Left lobe of liver (tissue), 2 donors: ENCODE measurements around the gene FILIP1. TPM values are rescaled to one million over a fixed set of nuclear protein-coding genes. Genes with fewer than 3 reads are reported as not detected.

ENCODE experiments used
- ATAC-seq: fragments of 200-7000 bp; cut with Tn5 transposase; one replicate; pipeline ENCODE4 v1.9.1; 2020; ENCODE audit warnings: mild to moderate bottlenecking, moderate library complexity
- DNase-seq: peaks from one replicate; pipeline ENCODE4 v3.0.0-alpha.2; 2020; ENCODE audit warnings: low spot score
- total RNA-seq: library from RNA; stranded (reverse); gene quantifications from one replicate; pipeline ENCODE4 v1.2.1, GENCODE V29; 2021
- donor health status: DM: no; HTN: no; CAD: no; lungs with moderate emphysema.
- donor health status: DM: no; HTN: yes; CAD: no.

FILIP1 gene
- total RNA-seq, 1 donor from 2014 or later, result 1.1 TPM

- DNase-seq (no peak), ATAC-seq (no peak)
Observed at GRCh38 chr6:75278474-75279077, 215.0 kb downstream of the FILIP1 start.

- no peak for DNase-seq
- no peak for ATAC-seq
Observed at GRCh38 chr6:75275067-75275466, 218.5 kb downstream of the FILIP1 start.

- DNase-seq, result no peak
- ATAC-seq, result no peak
Observed at GRCh38 chr6:75273009-75273408, 220.6 kb downstream of the FILIP1 start.

GRCh38 chr6:75272145-75272840 is 221.3 kb downstream of the FILIP1 start:
- DNase-seq (no peak), ATAC-seq (no peak)

- DNase-seq, result no peak
- ATAC-seq, result no peak
Observed at GRCh38 chr6:75268988-75269354, 224.6 kb downstream of the FILIP1 start.

GRCh38 chr6:75268121-75268987 is 225.2 kb downstream of the FILIP1 start:
- no peak for ATAC-seq

GRCh38 chr6:75267461-75267860 is 226.1 kb downstream of the FILIP1 start:
- ATAC-seq, result no peak
- no peak for DNase-seq

More at GRCh38 chr6:75268121-75268987, 225.2 kb downstream of the FILIP1 start:
- DNase-seq, result no peak

- DNase-seq (no peak), ATAC-seq (peak; percentile 83)
Observed at GRCh38 chr6:75266716-75267291, 226.8 kb downstream of the FILIP1 start.

- ATAC-seq (no peak), DNase-seq (no peak)
Observed at GRCh38 chr6:75263401-75263750, 230.2 kb downstream of the FILIP1 start.

- ATAC-seq, result no peak
- DNase-seq, result no peak
Observed at GRCh38 chr6:75262716-75263400, 230.7 kb downstream of the FILIP1 start.

- no peak for DNase-seq
- ATAC-seq, result no peak
Observed at GRCh38 chr6:75261299-75261698, 232.3 kb downstream of the FILIP1 start.

- DNase-seq, result no peak
- no peak for ATAC-seq
Observed at GRCh38 chr6:75257343-75258087, 236.1 kb downstream of the FILIP1 start.

GRCh38 chr6:75250552-75250951 is 243.0 kb downstream of the FILIP1 start:
- no peak for DNase-seq

GRCh38 chr6:75249837-75250236 is 243.8 kb downstream of the FILIP1 start:
- DNase-seq (no peak), ATAC-seq (no peak)

More at GRCh38 chr6:75250552-75250951, 243.0 kb downstream of the FILIP1 start:
- no peak for ATAC-seq

- DNase-seq, result no peak
- ATAC-seq, result no peak
Observed at GRCh38 chr6:75246386-75246785, 247.2 kb downstream of the FILIP1 start.

- peak; percentile 15 for ATAC-seq
- DNase-seq, result no peak
Observed at GRCh38 chr6:75244063-75244584, 249.5 kb downstream of the FILIP1 start.

- DNase-seq, result peak; percentile 92
- peak; percentile 99 for ATAC-seq
Observed at GRCh38 chr6:75243333-75244062, 250.1 kb downstream of the FILIP1 start, which contains the start of gene COX7A2. TSS of gene COX7A2 (minus strand) at chr6:75243801. CDS start at chr6:75243734, 67 bp downstream.
